Activated CD8-positive, alpha-beta memory T cell treated with anti-CD3 and anti-CD28 coated beads, Interleukin-2, amount 50 U/mL, for 48 hours (primary cell): ENCODE results near the gene PAX8.
"Not testable (repeated sequence)": the region's sequence is repeated elsewhere in the genome, so short reads cannot be mapped to it uniquely, and the experiment has no call there.

Source experiments
- DNase-seq: peaks from one replicate; pipeline ENCODE4 v3.0.0-alpha.2; 2020

Gene PAX8

DNA sequence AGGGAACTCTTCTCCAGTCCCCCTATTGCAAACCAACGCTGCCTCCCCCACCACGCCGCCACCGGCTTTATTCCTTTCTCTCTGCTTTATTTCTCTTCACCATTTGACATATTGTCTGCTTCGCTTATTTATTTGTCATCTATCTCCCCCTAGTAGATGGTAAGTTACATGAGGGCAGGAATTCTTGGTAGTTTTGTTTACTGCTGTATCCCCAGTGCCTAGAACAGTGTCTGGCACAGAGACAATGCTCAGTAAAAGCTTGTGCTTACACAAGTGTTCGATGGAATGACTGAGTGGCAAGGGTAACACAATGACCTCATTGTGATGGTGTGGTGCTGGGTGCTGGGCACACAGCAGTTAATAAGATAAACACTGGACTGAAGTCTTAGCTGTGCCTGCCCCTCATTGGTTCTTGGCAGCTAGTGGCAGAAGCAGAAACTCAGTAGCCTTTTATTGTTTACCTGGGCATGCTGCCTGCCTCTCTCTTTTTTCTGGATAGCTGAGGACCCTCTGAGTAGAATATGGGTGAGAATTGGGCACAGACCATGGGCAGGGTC, 9.5 kb upstream of the PAX8 start:
- not testable (repeated sequence) for DNase-seq

DNA sequence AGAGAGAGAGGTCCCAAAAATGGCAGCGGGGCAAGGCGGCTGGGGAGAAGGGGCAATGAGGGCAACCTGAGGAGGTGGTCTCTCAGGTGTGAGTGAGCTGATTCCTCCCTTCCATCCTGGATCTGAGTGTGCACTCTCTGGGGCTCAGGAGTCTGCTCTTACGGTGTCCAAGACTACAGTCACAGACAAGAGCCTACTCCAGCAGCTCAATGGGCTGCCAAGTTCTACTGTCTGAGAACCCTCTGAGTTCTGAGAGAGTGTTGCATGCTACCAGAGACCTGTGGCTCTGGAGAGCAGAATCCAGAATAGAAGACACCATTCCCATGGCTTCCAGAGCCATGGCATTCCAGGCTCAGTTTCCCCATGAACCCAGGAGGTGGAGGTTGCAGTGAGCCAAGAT, 7.1 kb upstream of the PAX8 start:
- no peak for DNase-seq

DNA sequence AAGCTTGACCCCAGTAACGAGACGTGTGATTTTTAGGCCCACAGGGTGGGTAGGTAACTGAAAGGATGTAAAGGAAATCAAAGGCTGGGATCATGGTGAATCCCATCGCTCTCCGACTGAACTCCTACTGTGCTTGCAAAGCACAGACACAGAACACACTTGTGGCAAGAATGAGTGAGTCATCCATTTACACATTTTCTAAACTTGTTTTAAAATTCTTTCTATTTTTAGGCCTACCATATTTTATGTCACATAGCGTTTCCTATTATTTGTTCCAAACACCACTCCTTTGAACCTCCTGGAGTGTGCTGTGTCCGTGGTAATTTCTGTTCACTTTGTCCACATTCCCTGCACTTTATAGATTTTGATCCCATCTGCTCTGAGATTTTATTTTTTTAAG, 6.3 kb upstream of the PAX8 start:
- not testable (repeated sequence) for DNase-seq

DNA sequence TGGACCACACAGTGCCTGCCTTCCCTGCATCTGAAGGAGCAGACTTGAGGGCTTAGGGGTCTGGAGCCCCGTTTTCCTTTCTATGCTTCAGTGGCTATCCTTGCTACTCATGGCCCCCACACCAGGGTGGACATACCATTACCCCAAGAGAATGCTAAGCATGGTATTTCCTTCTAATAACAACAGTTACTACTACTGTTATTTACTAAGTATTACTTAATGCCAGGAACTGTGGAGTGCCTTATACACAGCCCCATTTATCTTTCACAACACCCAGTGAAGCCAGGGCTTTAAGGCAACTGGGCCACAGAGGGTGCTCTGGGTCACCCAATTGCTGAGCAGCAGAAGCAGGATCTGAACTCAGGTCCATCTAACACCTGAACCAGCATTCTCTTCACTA, 5.8 kb upstream of the PAX8 start:
- DNase-seq: no peak

DNA sequence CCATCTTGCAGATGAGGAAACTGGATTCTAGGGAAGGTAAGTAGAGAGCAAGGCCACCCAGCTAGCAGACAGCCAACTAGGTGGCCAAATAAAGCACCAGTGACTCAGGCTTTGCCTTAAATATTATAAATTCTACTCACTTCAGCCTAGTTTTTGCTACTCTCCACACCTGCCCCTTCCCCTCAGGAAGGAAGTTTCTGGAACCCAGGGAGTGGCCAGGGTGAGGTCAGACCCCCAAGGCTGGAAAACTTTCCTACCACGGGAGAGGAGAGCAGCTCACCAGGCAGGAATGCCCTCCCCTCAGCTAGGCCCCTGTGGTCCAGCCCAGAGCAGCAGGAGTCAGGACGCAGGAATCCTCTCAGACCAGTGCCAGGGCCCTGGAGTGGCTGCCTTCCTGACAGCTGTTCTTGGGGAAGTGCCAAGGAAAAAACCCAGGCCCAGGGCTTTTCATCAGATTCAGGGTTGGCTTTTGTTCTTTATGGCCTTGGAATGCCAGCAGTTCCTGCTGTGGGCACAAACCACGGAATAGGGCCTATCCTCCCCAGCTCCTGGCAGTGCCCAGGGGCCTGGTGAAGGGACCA, 5.1 kb upstream of the PAX8 start:
- DNase-seq: no peak

DNA sequence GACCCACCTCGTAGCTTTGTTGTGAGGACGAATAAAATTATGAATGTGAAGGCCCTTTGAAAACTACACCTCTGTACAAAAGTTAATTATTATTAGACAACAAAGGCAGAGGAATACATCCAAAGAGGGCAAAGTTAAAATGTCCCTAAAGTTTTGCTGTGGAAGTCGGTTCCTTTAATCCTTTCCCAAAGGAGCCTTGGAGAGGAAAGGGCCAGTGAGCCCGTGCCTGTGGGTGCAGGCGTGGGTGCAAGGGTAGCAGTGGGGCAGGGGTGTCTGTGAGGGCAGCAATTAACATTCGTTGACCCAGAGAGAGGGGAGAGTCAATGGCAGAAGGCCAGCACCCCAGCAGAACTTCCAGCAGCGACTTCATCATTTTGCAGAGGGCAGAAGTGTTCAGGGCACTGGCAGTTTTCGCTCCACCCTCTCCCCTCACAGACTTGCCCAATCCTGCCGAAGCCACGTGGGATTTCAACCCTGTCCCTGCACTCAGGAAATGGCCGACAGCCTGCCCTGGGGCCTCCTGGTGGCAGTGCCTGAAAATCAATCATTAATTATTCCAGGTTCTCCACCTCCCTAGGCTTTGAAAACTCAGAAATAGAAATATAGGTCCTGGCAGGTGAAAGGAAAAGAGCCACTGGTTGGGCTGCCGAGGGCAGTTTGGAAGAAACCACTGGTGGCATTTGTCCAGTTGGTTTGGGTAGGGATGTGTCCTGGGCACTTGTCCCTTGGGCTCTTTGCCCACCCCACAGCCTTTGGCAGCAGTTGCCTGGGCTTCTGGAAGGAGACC, 4.2 kb upstream of the PAX8 start:
- DNase-seq: no peak

DNA sequence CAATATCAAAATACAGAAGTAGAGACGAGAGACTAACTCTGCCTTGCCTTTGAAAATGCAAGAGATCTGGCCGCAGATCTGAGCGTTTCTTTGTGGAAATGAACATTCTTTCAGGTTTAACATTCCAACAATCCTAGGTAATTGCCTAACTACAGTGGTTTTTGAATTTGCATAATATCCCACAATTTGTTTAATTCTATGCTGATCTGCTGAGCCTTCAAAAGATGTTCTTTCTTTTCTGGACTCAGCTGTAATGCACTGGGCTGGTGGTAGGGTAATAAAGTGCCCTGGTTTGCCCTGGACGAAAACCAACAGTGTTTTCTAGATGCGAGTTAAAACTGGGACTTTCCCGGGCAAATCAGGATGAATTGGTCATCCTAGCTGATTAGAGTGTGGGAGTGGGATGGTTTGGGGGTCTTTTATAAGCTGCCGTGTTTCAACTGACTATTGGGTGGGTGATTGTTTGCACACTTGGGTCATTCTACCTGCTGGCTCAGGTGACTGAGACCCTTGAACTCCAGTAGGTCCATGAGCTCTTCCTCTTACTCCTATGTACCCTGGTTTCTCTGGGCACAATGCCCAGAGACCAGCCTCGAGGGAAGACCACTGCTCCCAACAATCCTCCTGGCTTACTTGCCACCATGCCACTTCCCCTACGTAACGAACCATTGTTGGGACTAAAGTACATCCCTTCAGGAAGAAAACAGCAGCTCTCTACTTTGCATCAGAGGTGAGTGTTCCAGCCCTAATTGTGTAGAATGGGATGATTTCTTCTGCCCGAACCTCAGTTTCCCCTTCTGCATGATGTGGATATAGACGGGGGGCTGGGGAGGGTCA, 3.4 kb upstream of the PAX8 start:
- no peak for DNase-seq

DNA sequence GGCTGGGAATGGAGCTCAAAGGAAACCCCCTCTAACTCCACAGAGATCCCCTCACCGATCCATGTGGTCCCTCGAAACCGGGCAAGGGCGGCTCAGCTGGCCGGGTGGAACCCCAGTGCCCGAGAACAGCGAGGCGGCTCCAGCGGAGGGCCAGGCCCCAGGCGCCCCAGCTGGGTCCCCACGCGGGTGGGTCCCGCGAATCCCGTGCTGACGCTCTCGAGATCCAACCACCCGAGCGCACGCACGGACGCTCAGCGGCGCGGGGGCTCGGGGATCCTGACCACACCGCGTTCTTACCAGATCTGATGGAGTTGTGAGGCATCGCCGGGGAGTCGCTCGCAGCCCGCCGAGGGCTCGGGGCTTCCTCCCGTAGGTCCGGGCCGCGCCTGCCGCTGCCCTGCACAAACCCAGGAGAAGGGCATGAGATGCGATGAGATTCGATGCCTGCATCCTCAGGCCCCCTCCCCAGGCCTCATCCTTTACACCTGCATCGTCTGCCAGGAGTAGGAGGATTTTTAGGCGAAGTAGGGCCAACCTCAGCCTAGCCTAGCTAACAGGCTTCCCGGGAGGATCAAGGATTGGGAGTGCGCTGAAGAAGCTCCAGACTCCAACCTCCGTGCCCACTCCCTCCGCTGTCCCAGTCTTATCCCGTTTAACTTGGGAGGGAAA, 514 bp downstream of the PAX8 start:
- DNase-seq: no peak

DNA sequence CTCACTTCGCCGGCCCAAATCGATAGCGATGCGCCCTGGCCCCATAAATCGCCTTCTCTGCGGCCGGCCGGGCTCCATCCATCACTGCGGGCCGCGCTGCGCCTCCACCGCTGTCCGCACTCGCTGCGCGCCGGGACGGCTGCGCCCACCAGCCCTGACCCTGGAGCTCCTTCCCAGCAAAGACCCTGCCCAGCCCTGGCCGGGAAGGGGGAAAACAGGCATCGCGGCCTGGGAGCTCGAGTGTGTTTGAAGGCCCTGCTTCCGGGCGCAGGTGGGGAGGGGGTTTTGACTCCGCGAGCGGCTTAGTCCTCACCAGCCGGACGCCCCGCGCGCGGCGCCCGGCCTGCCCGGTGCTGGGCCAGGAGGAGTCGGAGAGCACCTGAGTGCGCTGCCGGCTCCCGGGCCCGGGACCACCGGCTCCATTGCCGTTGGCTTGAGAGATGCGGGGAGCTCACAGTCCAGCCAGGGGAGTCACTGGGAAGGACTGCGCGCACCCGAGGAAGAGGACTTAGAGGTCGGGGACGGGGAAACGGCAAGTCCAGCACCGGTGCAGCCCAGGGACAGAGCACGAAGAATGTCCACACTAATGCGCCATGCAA, 1.1 kb downstream of the PAX8 start:
- DNase-seq: no peak

DNA sequence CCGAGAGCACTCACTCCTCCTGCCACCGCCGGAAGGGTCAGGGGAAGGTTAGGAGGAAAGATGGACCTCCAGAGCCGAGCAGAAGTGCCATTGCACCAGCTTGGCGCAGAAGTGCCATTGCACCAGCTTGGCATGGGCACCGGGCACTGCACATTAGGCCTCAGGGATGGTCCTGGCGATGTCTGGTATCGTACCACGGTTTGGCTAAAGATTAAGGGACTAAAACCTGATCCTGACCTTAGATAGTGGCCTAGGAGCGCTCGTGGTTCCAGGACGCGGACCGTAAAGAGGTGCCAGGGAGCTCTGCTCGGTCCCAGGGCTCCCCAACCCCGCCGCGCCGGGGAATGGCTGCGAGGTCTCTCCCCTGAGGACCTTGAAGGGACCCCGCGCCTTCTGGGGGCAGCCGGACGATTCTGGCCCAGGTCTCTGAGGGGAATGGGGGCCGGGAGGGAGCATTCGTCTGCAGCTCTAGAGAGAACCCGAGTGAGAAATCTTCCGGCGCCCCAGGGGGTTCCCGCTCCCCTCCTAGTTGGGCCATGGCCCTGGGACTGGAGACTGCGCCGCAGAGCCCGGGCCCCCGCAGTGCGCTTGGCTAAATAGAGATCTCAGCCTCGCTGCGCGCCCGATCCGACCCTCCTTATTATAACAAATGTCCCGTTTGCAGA, 1.8 kb downstream of the PAX8 start:
- no peak for DNase-seq

DNA sequence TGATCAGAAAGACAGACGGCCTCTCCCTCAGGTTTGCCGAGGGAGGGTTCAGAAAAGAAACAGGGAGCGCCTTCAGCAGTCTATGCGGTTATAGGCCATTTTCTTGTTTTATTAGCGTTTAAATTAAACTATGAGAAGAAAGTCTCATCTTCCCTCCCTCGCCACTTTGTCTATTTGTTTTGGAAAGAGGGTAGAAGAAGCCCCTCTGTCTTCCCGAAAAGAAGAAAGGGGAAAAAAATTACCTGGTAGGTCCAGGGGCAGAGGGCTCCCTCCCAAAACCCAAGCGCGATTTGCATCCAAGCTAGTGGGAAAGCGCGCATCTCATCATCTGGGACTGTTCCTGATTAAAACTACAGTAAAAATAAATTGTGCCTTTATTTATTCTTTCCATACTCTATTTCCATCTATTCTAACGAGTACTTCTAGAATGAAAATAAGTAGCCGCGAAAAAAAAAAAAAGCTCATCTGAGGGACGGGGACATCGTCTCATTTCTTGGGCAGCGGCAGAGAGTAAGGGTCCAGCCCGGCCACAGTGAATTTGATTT, 2.4 kb downstream of the PAX8 start:
- DNase-seq: no peak

DNA sequence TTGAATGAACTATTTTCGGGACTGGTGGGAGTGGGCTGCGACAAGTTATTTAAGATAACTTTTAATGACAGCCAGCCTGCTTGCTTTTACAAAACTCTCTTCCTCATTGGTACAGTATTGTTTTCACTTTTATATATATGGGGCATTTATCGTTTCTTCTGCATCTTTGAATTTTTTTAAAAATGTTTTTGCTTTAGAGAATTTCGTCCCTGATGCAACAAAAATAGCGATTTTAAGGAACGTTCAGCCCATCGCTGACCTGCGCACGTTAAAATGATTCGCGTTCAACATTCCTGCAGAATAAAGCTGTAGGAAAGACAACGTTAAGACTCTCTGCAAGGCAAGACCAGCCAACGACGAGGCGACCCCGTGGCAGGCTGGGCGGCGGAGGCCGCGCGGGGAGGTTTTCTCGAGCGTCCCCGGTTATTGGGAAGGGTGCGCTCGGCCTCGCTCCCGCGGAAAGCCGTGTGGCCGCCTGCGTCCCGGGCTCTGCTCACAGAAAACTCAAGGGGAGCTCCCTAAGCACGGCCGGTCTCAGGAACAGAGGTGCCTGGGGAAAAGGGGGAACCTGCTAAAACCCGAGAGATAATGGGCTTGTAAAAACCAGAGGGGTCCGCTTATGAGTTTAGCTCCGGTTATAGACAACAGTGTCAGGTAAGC, 3.0 kb downstream of the PAX8 start:
- DNase-seq: no peak

DNA sequence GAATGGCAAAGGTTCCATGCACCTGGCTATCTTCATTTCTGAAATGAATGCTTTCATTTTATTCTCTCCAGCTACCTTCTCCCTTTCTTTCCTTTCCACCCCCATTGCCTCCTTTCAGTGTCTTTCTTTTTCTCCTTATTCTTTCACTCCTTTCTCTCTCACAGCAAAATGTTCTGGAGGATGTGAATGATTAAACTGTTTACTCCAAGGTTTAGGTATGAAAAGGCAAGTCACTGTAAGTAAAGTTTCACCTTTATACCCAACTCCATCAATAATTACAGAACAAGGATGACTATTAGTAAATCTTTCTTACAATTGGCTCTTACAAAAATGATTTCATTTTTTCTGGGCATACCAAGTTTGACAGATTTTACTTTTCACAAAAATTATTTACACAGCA, 4.3 kb downstream of the PAX8 start:
- no peak for DNase-seq

DNA sequence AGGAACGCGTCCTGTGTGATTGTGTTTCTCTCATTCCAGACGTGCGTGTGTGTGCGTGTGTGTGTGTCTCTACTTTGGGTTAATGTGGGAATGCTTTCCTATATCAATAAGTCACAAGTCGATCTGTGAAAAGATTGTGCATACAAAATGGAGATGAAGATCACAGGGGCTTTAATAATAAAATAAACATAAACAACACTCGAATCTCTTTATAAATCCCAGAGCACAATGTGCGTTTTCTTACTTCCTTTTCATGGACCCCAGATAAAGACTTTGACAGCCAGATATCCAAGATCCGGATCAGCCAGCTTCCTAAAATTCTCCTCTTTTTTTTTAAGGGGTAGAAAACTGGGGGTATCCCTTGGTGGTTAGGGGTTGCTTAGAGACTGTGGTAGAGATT, 4.7 kb downstream of the PAX8 start:
- no peak for DNase-seq

DNA sequence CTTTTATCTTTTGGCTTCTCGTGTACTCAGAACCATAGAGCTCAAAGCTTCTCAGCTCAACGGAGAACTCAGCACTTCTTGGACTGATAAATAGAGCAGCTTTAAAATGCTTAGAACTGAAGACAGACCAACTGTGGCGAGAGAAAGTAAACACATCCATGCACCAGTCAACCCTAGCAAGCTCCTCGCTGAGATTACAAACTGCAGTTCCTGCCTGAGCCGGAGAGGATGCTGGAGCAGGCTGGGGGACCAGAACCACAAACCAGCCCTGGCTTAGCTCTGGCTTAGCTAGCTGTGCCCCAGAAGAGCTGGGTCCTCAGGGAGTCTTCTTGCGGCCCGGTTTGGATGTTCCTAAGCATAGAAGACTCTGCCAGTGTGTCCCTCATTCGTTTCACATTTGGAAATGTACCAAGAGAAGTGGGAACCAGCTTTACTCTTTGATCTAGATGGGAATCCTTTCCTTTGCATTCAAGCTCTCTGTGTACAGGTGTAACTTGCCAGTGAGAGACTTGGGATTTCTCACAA, 5.6 kb downstream of the PAX8 start:
- no peak for DNase-seq

DNA sequence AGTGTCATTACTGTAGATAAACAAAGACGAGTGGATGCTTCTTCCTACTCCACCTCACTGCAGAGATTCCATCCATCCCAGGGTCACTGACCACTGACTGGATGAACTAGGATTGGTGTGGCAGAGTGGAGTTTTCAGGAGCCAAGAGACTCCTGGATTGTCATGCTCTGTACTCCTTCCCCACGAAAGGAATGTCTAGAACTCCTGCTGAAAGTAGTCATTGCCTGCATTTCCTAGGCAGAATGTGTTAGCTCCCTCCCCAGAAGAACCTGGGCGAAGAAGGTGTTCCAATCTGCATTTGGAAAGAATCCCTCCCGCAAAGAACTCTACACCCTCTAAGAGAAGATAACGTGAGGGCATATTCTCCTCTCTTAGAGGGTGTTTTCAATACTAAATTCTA, 6.2 kb downstream of the PAX8 start:
- no peak for DNase-seq

DNA sequence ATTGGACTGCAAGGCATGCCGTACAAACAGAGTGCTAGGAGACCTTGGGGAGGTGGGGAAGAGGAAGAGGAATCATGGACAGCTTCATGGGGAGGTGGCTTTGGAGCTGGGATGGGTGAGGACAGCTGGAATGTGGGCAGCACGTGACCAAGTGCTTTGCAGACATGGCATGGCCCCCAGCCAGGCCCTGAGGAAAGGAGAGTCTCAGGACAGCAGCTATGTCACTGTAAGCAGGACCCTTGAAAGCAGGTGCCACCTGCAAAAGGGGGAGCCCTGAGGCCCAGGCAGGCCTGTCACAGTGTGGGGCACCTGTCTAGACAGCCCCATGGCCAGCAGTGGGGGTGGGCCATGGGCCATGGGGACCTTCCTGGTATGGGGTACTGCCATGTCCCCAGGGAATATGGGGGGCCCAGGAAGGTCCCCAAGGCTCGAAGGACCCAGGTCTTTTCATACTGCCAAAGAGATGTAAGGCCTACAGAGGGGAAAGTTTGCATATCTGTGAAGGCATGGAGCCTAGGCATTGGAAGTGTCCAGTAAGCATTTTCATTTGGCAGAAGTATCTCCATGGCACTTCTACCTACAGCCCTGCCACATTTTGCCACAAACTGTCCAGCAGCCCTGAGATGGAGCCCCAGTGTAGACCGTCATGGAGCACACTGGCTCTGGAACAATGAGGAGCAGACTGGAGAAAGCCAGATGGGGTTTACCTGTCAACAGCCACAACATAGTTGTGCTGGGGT, 9.9 kb downstream of the PAX8 start:
- no peak for DNase-seq

DNA sequence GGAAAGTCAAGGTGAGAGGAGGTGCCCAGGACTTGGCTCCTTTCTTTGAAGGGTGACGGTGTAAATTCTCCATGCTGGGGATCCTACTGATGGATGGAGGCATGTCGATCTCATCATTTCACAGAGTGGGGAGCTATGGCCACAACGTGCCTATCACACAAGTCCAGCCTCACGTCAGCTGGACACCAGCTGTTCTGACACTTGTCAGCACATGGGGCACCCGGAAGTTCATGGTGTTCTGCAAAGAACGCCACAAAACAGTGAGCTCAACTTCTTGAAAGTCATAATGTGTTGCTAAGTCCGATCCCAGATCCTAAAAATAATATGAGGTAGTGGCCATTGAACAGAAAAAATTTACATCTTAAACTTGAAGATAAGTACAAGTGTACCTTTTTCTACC, 12.3 kb downstream of the PAX8 start:
- no peak for DNase-seq

DNA sequence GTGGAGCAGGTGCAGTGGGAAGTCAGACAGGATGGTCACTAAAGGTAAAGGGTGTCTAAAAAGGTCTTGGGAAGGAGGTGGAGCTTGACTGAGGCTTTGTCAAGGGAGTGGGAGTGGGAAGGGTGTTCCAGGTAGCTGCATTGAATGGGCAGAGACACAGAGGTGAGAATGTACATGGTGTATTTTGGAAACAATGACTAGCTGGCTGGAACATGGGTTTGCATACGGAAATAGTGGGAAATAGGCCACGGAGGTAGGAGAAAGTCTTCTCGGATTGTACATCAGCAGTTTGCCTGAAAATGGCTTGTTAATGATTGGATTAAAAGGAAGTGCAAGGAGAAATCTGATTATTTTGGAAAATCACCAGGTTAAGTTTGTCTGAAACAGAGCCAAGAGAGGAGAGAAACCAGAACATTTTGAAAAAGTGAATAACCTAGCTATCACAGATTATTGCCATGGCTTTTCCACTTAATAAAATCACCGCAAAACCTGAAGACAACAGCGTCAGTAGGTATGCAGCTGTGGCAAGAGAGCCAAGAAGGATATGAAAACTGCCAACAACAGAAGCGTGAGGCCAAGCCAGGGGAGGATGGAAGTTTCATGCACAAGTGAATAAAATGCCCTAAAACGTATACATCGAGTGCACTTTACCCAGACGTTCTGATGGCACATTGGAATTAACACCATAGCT, 13.9 kb downstream of the PAX8 start:
- no peak for DNase-seq

DNA sequence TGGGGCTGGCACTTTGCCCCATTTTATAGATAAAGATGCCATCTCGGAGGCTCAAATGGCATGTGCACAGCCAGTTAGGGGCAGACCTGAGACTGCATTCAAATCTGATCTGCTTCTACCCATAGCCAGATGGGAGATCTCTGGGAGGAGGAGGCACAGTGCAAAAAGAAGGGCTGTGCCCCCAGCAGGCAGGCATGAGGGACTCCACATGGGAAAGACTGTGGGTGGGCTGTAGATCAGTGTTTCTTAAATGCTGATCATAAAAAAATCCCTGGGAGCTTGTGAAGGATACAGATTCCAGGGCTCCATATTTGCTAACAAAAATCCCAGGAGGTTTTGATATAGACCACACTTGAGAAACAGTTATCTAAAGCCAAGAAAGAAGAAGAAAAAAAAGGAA, 15.2 kb downstream of the PAX8 start:
- no peak for DNase-seq
